GM18519 (cell line): ENCODE results near the gene AFMID.
"Not testable (repeated sequence)": the region's sequence is repeated elsewhere in the genome, so short reads cannot be mapped to it uniquely, and the experiment has no call there.

ENCODE experiments used
- ATAC-seq: cut with Tn5 transposase; IDR thresholded peaks from one replicate; pipeline ENCODE4 v1.9.1; 2021; ENCODE audit warnings: mild to moderate bottlenecking, moderate library complexity; ENCODE audit not compliant: unreplicated experiment, low FRiP score

AFMID gene

DNA sequence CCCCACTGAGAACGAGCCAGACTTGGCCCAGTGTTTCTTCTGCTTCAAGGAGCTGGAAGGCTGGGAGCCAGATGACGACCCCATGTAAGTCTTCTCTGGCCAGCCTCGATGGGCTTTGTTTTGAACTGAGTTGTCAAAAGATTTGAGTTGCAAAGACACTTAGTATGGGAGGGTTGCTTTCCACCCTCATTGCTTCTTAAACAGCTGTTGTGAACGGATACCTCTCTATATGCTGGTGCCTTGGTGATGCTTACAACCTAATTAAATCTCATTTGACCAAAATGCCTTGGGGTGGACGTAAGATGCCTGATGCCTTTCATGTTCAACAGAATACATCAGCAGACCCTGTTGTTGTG lies 27.5 kb downstream of the AFMID start:
- no peak for ATAC-seq

DNA sequence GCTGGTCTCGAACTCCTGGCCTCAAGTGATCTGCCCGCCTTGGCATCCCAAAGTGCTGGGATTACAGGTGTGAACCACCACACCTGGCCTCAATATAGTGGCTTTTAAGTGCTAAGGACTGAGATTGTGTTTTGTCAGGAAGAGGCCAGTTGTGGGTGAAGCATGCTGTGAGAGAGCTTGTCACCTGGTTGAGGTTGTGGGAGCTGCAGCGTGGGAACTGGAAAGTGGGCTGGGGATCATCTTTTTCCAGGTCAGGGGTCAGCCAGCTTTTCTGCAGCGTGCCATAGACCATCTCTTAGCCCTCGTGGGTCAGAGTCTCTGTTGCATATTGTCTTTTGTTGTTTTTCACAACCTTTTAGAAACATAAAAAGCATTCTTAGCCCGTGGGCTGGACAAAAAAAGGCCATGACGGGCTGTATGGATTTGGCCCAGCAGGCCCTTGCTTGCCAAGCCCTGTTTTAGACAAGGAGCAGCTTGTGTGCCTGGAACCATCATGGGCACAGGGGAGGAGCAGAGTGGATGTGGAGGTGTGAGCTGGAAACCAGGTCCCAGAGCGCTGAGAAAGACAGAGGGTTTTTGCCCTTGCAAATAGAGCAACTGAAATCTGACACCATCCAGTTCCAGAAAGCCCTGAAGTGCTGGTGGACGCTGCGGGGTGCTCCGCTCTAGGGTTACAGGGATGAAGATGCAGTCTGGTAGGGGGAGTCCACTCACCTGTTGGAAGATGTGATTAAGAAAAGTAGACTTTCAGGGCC lies 32.4 kb downstream of the AFMID start:
- ATAC-seq, result no peak

DNA sequence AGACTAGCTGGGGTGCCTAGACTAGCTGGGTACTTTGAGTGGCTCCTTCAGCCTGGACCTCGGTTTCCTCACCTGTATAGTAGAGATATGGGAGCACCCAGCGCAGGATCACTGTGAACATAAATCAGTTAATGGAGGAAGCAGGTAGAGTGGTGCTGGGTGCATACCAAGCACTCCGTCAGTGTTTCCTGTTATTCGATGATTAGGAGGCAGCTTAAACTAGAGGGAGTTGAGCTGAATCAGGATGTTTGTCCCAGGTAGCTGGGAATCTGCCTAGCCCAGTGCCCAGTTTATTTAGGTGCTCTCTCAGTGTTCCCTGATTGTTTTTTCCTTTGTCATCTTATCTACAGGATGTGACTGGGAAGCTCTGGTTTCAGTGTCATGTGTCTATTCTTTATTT lies 35.9 kb downstream of the AFMID start:
- ATAC-seq, result no peak

DNA sequence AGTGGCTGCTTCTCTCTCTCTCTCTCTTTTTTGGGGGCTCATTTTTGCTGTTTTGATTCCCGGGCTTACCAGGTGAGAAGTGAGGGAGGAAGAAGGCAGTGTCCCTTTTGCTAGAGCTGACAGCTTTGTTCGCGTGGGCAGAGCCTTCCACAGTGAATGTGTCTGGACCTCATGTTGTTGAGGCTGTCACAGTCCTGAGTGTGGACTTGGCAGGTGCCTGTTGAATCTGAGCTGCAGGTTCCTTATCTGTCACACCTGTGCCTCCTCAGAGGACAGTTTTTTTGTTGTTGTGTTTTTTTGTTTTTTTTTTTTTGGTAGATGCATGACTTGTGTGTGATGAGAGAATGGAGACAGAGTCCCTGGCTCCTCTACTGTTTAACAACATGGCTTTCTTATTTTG lies 36.6 kb downstream of the AFMID start:
- ATAC-seq, result no peak

DNA sequence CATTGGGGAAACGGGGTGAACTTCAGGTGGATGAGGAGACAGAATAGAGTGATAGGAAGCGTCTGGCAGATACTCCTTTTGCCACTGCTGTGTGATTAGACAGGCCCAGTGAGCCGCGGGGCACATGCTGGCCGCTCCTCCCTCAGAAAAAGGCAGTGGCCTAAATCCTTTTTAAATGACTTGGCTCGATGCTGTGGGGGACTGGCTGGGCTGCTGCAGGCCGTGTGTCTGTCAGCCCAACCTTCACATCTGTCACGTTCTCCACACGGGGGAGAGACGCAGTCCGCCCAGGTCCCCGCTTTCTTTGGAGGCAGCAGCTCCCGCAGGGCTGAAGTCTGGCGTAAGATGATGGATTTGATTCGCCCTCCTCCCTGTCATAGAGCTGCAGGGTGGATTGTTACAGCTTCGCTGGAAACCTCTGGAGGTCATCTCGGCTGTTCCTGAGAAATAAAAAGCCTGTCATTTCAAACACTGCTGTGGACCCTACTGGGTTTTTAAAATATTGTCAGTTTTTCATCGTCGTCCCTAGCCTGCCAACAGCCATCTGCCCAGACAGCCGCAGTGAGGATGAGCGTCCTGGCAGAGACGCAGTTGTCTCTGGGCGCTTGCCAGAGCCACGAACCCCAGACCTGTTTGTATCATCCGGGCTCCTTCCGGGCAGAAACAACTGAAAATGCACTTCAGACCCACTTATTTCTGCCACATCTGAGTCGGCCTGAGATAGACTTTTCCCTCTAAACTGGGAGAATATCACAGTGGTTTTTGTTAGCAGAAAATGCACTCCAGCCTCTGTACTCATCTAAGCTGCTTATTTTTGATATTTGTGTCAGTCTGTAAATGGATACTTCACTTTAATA lies 37.3 kb downstream of the AFMID start:
- no peak for ATAC-seq

DNA sequence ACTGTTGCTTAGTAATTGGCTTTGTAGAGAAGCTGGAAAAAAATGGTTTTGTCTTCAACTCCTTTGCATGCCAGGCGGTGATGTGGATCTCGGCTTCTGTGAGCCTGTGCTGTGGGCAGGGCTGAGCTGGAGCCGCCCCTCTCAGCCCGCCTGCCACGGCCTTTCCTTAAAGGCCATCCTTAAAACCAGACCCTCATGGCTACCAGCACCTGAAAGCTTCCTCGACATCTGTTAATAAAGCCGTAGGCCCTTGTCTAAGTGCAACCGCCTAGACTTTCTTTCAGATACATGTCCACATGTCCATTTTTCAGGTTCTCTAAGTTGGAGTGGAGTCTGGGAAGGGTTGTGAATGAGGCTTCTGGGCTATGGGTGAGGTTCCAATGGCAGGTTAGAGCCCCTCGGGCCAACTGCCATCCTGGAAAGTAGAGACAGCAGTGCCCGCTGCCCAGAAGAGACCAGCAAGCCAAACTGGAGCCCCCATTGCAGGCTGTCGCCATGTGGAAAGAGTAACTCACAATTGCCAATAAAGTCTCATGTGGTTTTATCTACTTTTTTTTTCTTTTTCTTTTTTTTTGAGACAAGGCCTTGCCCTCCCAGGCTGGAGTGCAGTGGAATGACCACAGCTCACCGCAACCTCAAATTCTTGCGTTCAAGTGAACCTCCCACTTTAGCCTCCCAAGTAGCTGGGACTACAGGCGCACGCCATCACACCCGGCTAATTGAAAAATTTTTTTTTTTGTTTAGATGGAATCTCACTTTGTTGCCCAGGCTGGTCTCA lies 38.1 kb downstream of the AFMID start:
- ATAC-seq, result no peak

DNA sequence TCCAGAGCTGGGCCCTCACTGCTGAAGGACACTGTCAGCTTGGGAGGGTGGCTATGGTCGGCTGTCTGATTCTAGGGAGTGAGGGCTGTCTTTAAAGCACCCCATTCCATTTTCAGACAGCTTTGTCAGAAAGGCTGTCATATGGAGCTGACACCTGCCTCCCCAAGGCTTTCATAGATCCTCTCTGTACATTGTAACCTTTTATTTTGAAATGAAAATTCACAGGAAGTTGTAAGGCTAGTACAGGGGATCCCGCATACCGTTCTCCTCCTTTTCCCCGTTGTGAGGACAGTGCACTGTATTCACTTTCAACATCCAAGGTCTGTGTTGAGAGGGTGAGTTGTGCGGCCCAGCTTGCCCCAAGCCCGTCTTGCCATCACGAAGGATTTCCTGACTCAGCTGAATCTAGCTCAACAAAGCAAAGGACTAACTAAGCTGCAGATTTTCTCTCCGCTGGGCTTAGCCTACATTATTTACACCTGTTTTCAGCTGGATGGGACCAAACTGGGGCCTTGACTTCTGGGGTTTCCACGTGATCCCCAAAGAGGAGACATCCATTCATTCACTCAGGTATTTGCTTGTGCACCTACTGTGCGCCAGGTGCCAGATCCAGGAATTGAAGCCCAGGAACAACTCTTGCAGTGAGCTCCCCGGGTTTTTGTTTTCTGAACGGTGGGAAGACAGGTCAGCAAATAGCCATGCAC lies 39.0 kb downstream of the AFMID start:
- no peak for ATAC-seq

DNA sequence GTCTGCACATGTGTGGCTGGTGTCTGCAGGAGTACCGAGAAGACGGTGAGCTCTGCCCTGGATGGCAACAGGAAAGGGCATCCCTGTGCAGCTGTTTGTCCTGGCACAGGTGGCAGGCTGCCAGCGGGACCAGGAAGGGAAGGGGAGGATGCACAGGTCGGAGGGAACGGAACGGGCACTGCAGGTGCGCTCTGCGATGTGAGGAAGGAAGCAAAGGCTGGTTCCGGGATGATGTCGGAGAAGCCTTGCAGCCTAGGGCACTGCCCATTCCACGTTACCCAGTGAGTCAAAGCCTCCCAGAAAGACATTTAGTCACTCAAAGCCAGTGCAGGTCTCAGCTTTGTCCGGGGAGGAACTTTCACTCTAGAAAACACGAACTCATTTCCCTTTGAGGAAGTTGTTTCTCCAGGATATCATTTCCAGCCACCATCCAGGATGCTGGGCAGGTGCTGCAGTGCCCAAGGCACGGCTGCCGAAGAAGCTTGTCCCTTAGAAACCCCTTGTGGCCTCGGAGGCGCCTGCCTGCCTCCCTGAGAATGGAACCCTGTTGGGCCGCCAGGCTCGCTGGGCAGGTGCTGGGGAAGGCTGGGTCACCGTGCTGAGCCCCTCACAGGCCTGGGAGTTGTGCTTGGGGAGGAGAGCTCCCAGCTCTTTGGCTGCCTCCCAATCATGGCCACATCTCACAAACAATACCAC lies 39.7 kb downstream of the AFMID start:
- no peak for ATAC-seq

DNA sequence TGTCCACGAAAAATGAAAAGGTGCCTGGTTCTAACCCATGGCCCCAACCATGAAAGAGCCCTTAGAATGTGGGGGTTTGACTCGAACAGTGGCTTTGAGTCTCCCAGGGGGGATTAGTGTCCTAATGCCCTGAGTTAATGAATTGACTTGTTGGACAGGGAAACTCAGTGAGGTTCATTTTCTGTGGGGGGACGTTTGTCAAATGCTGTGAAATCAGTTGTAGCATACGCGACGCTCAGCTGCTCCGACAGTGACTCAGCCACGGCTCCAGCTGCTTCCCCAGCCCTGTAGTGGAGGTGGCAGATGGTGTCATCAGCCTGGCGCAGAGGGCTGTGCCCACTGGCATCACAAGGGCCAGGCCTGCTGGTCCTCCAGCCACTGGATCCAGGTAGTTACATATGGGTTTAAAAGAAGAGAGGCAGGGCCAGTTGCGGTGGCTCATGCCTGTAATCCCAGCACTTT lies 40.3 kb downstream of the AFMID start:
- ATAC-seq, result no peak

DNA sequence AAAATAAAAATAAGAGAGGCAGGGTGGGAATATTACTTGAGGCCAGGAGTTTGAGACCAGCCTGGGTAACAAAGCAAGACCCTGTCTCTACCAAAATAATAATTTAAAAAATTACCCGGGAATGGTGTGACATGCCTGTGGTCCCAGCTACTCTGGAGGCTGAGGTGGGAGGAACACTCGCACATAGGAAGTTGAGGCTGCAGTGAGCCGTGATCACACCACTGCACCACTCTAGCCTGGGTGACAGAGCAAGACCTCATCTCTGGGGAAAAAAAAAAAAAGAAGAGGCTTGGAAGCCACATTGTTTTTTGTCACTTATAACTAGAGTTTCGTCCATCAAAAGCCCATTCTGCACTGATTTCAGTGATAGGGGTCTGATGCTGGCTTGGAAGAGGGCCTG lies 41.0 kb downstream of the AFMID start:
- no peak for ATAC-seq

DNA sequence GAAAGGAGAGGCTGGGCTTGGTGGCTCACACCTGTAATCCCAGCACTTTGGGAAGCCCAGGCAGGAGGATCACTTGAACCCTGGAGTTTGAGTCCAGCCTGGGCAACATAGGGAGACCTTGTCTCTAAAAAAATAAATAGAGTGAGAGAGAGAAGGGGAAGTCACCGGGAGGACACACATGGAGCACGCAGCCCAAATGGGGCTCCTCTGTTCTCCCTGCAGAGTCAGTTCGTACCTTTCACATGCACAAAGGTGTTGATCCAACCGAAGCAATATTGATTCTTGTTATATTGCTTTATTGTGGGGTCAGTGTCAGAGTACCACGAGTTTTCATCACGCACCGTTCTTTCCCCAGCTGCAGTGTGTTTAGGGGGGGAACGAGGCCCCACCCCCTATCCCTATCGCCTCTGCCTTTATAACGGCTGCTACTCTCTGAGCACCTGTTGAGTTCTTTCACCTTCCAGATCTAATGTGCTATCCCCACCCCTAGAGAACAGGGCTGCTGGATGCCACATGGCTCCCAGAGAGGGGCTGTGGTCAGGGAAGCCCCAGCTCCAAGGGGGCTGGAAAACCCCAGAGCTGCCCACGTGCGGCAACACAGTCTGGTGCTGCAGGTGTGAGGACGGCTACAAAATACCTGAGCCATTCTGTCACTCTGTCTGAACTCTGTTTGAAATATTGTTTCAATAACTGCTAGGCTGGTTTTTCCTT lies 43.2 kb downstream of the AFMID start:
- ATAC-seq, result no peak

DNA sequence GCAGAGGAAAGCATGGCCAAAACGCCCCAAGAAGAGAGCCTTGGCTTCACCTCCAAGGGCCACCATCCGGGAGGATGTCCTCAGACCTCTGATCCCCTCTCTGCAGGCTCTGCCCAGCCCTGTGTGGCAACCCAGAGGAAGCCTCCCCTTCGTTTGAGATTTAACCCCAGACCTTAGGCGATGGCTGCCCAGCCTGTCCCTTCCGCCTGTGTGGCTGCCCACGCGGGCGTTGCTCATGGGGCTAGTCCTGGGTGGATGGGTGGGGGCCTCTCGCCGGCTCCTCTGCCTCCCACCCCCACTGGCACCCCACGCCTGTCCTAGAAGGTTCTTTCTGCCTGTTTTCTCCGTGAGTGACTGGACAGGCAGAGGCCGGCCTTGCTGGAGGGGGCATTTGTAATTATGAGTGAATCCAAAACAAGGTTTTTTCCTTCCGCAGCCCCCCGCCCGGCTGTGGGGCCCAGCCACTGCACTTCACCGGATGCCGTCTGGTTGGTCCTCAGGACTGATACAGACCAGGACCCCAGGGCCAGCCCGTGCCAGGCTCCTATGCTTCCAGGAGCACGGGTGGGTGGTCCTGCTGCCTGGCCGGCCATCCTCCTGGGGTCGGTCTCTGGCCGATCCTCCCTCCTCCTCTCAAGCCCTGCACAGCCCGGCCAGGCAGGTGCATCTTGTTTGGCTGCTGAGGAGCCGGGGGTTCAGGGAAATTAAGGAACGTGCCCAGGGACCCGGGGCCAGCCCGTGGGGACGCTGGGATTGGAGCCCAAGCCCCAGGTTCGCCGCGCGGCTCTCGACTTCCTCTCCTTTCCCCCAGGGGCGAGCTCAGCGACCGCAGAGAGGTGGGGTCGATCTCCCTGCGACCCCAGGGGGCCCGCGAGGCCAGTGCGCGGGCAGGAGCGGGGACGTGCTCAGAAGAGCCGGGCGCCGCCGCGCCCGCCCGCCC lies 44.1 kb downstream of the AFMID start, which contains the start of gene TMEM235:
TSS of gene TMEM235 (plus strand) at position 636 of the 940 bp plus-strand sequence. CDS start 393 bp downstream, outside the sequence.
- ATAC-seq, result no peak

DNA sequence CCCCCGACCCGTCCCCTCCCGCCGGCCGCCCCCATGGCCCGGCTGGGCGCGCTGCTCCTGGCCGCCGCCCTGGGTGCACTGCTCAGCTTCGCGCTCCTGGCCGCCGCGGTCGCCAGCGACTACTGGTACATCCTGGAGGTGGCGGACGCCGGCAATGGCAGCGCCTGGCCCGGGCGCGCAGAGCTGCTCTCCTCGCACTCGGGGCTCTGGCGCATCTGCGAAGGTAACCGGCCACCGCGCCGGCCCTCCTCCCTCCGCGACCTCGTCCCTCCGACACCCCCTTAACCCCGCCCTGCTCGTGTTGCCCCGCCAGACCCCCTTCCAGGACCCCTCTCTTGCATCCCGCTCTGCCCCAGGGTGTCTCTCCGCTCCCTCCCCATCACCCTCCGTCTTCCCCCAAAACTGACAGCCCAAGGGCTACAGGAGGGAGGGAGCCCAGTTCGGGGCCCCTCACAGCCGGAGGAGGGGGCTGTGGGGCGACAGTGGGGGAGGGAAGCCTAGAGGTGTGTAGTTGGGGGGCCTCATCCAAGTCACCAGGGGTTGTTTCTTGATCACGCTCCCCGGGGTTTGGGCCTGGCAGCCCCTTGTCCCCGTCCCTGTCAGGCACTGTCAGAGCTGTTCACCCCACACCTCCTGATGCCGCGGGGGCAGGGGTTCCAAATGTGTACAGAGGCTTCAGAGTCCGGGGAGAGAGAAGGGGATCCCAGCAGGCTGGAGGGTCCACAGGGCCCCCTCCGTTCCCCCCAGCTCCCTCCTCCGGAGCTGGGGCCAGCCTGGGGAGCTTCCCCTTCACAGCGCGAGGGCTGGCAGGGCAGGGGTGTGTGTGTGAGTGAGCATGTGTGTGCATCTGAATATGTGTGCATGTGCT lies 45.1 kb downstream of the AFMID start:
- no peak for ATAC-seq

DNA sequence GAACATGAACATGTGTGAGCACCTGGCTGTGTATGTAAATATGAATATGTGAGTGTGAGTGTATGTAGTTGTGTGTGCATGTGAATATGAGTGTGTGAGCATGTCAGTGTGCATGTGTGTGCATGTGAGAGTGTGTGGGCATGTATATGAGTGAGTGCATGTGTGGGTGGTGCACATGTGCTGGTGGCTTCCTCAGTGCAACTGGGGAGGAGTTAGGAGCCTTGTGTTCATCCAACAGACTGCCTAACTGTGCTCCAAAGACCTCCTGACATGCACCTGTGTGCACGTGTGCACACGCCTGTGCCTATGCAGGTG lies 45.7 kb downstream of the AFMID start:
- ATAC-seq, result no peak

DNA sequence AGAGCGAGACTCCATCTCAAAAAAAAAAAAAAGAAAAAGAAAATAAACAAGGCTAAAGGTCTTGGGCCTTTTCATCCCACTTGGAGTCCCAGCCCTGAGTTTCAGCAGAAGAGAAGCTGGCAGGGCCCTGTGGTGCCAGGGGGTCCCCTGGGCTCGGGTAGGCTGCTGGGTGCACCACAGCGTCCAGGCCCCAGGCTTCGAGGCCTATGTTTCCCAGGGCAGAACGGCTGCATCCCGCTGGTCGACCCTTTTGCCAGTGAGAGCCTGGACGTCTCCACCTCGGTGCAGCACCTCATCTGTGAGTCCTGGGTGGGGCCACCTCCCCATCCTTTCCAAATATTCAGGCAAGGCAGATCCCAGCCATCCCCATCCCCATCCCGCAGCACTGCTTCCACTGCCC lies 46.5 kb downstream of the AFMID start:
- no peak for ATAC-seq

DNA sequence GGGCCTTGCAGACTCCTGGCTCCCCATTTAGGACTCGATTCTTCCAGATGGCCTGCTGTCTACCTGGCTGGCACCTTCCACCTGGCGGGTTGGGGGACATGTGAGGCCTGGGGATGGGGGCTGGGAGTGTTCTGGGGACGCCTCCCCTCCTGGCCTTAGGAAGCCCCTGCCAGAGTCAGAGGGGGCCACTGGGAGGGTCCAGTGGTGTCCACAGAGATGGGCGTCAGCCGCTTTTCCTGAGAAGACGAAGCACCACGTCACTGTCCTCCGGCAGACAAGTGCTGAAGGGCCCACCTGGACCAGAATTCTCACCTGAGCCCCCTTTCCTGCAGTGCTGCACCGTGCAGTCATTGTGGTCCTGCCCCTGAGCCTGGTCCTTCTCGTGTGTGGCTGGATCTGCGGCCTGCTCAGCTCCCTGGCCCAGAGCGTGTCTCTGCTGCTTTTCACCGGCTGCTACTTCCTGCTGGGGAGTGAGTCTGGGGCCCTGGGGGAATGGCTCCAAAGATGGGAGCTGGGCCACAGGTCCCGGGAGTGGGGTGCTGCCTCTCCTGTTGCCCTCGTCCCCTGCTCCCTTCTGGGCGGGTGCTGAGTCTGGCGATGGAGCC lies 47.2 kb downstream of the AFMID start:
- ATAC-seq, result no peak

DNA sequence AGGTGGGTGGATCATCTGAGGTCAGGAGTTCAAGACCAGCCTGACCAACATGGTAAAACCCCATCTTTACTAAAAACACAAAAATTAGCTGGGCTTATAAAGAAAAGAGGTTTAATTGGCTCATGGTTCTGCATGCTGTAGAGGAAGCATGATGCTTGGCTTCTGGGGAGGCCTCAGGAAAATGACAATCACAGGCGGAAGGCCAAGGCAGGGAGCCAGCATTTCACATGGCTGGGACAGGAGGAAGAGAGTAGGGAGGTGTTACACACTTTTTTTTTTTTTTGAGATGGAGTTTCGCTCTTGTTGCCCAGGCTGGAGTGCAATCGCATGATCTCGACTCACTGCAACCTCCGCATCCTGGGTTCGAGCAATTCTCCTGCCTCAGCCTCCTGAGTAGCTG lies 47.9 kb downstream of the AFMID start:
- ATAC-seq, result not testable (repeated sequence)
